NCI-H2171 (cell line): ENCODE measurements around the gene KLC1.

Source experiments
- DNase-seq: peaks from one replicate; lab custom pipeline; 2025; lab: John Stamatoyannopoulos, UW

KLC1 gene

DNA sequence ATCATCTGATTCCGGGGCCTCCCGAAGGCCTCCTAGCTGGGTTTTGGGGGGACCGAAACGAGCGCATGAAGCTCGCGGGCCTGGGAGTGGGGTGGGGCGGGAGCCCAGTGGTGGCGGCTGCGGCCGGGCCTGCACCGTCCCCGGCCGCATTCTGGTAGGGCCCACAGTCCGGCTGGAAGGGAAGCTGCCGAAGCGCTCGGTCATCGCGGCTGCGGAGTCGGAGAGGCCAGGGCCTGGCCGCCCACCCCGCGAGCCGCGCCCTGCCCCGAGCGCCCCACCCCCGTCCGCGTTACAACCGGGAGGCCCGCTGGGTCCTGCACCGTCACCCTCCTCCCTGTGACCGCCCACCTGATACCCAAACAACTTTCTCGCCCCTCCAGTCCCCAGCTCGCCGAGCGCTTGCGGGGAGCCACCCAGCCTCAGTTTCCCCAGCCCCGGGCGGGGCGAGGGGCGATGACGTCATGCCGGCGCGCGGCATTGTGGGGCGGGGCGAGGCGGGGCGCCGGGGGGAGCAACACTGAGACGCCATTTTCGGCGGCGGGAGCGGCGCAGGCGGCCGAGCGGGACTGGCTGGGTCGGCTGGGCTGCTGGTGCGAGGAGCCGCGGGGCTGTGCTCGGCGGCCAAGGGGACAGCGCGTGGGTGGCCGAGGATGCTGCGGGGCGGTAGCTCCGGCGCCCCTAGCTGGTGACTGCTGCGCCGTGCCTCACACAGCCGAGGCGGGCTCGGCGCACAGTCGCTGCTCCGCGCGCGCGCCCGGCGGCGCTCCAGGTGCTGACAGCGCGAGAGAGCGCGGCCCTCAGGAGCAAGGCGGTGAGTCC, at the start of gene KLC1:
TSS of gene KLC1 (plus strand) at position 528 of the 819 bp plus-strand sequence. CDS start 25,354 bp downstream, outside the sequence.
- peak; percentile 89 for DNase-seq

DNA sequence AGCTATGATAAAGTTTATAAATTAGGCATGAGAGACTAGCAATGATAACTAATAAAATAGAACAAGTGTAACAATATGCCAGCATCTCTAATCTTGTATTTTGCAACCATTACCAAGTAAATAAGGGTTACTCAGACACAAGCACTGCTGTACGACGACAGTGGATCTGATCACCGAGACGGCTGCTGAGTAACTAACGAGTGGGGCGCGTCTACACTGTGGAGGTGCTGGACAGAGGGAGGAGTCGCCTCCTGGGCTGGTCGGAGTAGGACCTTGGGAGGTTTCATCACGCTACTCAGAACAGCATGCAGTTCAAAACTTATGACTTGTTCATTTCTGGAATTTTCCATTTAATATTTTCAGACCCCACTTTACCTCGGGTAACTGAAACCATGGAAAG, 47.8 kb upstream of the KLC1 start:
- DNase-seq: no peak

DNA sequence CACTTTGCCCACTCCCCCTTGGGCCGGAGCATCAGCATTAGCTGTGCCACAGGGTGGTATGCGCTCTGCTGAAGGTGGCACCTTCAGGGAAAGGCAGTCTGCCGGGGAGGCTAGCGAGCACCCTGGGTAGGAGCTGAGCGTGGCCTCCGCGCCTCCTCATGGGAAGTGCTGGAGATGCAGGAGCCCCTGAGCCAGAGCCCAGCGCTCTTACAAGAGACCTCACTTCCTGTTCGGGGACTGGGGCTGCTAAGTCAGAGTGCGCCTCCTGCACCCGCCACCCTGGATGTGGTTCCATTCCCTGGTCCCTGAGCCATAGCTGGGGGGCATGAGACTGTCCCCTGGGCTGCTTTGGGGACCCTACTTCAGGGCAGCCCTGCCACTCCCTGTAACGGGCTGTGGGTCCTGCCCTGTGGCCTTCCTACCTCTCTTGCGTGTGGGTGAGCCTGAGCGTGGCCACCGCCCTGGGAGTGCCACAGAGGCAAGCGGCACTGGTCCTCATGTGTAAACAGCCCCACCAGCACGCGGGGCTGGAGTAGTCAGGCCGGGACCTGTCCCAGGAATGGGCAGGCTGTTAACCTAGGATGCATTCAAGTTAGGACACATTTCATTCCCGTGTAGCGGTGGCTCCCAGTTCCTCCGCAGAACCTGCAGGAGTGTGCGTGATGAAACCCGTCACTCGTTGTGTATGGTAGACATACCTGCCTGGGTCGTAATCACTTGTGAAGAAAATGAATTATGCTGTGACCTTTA, 46.9 kb upstream of the KLC1 start:
- no peak for DNase-seq

DNA sequence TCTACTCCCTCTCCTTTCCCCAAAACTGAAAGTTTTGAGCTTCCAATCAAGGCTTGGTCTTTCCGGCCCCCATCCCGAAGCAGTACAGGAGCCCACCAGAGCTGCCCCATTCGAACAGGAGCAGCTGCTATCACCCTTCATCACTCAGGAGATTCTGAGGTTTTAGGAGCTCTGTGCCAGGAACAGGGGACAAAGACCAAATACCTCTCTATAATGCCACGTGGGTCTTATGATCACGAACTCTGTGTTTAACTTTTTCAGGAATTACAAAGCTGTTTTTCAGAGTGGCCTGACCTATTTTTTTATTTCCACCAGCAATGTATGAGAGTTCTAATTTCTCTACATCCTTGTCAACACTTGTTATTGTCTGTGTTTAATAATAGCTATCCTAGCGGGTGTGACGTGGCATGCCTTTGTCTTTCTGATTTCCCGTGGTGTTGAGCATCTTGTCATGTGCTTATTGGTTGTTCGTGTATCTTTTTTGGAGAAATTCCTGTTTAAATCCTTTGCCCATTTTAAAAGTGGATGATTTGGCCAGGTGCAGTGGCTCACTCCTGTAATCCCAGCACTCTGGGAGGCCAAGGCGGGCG, 44.6 kb upstream of the KLC1 start:
- DNase-seq: no peak

DNA sequence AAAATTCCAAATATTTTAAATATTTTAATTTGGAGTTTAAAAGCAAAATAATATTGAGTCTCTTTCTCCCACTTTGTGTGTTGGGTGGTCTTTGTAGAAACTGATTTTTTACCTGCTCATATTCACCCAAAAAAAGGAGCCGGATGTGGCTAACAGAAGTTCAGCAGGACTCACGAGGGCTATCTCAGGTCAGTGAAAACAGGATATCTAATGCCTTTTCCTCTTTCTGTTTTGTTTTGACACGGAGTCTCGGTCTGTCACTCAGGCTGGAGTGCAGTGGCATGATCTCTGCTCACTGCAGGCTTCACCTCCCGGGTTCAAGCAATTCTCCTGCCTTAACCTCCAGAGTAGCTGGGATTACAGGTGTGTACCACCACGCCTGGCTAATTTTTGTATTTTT, 35.4 kb upstream of the KLC1 start:
- DNase-seq: no peak

DNA sequence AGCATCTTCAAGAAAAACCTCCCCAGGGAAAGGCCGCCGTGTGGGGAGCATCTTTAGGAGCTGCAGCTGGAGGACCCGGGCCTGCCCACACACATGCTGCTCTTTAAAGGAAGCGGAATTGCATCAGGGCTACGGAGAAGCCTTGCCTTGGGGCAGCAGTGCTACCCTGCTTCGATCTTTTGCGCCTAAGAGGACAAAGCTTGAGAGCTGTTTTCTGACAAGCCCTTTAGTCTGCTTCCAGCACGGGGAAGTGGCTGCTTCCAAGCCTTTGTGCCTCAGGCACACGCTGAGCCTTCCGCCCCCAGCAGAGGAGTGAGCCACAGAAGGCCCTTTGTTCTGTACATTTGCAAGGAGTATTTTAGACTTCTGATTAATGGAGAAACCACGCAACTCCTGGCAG, 34.7 kb upstream of the KLC1 start:
- DNase-seq: peak; percentile 78

DNA sequence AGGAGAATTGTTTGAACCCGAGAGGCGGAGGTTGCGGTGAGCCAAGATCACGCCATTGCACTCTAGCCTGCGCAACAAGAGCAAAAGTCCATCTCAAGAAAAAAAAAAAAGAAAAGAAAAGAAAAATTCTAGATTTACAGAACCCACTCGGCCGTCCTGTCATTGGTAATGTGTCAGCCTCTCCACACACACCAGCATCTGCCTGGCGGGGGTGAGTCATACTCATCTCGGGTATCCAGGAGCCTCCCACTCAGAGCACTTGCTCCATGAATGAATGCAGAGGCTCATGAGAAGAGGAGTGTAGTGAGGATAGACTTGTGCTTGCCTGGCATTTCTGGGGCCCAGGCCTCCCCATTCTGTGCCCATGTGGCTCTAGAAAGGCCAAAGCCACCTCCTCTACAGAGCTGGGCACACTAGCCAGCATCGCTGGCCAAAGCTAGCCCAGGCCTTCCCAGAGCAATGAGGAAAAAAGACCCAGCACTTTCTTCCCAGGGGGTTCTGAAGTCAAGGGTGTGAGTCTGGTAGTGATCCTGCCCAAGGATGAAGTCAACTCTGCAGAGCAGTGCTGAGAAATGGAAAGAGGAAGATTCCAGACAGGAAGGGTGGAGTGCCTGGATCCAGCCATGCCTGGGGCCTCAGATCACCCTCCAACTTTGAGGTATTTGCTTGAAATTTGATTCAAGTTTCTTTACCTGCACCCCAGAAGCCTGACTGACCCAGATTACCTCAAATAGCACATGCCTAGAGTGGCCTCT, 31.2 kb upstream of the KLC1 start:
- peak; percentile 50 for DNase-seq

DNA sequence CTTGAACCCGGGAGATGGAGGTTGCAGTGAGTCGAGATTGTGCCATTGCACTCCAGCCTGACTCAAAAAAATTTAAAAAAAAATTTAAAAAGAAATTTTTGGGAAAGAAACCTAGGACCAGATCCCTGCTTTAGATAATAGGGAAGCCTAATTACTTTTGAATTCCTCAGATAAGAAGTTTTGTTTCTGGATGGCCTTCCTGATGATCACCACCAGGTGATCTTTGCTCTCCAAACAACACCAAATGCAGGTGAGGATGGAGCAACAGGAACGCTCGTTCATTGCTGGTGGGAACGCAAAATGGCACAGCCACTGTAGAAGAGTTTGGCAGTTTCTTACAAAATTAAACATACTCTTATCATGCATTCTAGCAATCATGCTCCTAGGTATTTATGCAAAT, 28.5 kb upstream of the KLC1 start:
- DNase-seq: no peak

DNA sequence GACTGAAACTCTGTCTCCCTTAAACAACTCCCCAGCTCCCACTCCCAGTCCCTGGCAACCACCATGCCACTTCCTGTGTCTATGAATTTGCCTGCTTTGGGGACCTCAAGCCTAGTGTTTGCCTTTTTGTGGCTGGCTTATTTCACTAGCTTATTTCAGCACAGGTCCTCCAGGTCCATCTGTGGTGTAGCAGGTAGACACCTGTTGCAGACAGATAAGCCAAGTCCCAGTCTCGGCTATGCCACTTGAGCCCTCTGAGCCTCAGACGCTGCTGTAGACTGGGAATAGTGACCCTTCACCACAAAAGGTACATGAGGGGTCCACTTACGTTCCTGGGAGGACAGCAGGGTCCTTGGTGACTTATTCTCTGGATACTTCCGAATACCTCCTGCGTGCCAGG, 24.4 kb upstream of the KLC1 start:
- no peak for DNase-seq

DNA sequence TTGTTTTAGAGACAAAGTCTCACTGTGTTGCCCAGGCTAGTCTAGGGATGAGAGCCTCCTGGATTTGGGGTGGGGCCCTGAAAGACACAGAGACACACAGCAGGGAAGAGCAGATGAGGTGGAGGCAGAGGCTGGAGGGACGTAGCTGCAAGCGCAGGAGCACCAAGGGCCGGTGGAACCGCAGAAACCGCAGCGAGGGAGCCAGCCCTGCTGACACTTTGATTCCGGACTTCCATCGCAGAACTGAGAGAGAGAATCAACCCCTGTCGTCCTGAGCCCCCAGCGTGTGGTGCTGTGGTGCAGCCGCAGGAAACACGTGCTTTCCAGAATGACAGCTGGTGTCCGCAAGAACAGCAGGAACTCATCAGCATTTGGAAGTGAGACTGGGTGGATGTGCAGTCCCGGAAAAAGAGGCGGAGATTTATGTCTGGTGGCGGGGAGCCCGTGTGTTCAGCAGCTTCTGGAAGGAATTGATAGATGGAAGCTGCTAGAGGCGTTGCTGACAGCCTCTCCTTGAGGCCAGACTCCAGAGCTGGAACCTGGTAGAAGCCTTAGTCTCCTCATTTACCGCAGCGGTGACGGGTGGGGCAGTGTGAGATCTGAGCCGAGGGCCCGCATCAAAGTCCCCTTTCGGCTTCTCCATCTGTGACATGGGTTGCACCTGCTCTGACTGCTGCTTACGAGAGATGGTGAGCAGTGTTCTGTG, 21.9 kb upstream of the KLC1 start:
- peak; percentile 90 for DNase-seq

DNA sequence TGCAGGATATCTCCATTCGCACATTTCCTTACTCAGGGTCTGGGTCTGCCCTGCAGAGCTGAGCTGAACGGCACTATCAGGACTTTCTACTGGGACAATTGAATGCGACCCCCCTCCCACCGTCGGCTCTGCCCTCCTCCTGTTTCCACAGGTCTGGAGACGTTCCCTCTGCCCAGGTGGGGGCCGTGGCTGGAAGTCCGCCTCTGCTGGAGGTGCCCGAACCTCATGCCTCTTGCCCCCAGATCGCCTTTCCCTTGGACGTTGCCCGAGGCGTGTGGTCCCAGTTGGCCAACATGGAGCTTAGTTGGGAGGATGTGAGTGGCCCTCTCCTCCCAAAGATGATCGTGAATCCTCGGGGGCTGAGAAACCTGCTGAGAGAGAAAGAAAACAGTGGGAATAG, 21.2 kb upstream of the KLC1 start:
- DNase-seq: no peak

DNA sequence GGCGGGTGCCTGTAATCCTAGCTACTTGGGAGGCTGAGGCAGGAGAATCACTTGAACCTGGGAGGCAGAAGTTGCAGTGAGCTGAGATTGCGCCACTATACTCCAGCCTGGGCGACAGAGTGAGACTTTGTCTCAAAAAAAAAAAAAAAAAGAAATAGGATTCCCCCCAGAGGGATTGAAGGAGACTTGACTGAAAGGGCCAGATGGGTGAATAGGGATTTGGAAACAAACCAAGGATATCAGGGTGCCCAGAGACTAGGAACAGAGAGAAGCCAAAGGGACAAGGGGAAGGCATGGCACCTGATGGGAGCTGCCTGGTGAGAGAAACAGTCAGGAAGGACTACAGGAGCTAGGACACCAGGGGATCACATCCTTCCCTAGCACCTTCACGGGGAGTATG, 19.9 kb upstream of the KLC1 start:
- DNase-seq: peak; percentile 90

DNA sequence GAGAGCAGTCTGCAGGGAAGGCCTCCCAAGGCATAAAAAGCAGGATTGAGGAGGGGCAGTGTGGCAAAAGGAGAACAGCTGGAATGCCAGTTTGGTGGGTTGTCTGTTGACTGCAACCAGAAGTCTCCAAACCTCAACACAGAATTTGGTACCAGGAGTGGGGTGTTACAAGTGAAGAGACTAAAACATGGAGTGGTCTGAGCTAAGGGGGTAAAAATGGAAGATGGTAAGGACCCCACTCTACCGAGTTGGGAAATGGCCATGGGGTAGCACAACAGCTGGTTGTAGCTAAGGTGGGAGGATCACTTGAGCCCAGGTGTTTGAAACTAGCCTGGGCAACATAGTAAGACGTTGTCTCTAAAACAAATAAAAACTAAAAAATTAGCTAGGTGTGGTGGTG, 17.8 kb upstream of the KLC1 start:
- no peak for DNase-seq

DNA sequence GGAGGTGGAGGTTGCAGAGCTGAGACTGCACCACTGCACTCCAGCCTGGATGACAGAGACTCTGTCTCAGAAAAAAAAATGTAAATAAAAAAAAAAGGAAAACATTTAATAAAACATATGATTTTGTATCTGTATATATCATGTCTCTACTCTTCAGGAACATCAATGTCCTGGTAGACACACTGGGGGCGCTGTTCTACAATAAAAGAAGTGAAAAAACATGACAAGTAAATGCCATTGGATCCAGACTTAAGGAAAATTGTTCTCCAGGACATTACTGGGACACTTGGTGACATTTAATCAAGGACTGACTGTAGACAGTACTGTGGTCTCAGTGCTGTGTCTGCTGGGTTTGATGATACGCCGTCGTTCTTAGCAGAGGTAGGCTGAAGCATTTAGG, 15.5 kb upstream of the KLC1 start:
- DNase-seq: no peak

DNA sequence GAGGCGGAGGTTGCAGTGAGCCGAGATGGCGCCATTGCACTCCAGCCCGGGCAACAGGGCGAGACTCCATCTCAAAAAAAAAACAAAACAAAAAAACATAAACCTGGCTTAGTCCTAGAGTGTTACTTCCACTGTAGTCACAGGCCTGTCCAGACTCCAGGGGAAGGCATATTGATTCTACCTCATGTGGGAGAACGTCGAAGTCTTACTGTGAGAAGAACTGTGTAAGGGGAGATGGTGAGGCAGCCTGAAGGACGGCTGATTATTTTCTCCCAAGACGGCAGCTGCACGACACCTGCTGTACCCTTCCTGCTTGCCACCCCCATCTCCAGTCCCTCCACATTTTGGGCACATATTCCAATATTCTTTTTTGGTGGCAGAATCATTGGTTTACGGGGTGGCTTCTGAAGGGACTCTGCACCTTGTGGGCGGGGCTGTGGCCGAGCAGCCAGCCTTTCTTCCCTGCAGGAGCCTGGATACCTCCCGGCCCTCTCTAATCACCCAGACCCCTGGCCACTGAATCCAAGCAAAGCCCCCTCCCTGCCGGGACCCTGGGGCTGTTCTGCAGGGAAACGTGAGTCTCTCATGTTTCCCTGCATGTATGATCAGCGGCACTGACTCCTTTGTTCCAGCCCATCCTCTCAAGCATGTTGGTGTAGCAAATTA, 12.2 kb upstream of the KLC1 start:
- DNase-seq: no peak

DNA sequence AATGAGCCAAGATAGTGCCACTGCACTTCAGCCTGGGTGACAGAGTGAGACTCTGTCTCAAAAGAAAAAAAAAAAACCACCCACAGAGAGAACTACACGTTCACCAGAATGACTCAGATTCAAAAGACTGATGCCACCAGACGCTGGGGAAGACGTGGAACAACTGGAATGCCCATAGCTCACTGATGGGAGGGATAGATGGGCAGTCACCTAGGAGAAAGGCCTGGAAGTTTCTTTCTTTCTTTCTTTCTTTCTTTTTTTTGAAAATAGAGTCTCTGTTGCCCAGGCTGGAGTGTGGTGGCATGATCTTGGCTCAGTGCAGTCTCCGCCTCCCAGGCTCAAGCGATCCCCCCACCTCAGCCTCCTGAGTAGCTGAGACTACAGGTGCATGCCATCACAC, 10.0 kb upstream of the KLC1 start:
- no peak for DNase-seq

DNA sequence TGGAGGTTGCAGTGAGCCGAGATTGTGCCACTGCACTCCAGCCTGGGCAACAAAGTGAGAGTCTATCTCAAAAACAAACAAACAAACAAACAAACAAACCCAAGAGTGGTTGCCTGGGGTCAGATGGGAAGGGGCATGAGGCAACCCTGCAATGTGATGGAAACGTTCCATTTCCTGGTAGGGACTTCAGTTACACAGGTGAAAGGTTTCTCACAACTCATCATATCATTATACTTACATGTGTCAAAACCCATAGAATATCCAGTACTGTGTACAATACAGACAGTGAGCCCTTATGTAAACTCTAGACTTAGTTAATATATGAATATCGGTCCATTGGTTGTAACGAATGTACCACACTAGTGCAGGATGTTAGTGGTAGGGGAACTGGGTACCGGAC, 7.2 kb upstream of the KLC1 start:
- no peak for DNase-seq

DNA sequence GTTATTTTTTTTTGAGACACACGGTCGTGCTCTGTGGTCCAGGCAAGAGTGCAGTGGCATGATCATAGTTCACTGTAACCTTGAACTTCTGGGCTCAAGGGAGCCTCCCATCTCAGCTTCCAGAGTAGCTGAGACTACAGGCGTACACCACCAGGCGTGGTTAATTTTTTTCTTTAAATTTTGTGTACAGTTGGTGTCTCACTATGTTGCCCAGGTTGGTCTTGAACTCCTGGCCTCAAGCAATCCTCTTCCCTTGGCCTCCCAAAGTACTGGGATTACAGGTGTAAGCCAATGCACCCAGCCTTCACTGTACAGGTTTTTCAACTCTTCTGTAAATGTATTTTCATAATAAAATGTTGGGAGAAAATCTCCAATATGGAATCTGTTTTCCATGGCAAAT, 5.7 kb upstream of the KLC1 start:
- DNase-seq: no peak

DNA sequence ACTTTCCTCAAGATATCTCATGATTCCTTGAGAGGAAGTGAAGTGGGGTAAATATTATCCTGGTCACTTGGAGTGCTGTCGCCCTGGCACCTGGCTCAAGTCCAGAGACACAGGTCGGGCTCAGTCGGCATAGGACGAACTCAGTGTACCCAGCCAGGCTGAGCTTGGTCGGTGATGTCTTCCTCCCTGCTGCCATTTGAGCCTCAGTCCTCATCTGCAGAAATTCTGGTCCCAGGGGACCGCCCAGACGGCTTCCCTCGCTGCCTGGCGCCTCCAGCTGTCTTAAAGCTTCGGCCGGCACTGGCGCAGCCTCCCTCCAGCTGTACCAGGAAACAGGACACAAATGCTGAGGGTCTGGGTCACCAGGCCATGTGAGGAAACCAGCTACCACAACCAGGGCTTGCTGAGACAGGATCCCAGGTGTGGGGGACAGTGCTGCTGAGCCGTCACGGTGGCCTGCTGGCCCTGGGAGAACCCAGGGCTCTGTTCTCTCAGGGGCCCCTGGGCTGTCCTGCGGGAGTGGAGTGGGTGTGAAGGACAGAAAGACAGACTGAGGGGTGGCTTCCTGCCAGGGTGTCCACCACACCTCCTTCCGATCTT, 5.0 kb upstream of the KLC1 start:
- peak; percentile 81 for DNase-seq

DNA sequence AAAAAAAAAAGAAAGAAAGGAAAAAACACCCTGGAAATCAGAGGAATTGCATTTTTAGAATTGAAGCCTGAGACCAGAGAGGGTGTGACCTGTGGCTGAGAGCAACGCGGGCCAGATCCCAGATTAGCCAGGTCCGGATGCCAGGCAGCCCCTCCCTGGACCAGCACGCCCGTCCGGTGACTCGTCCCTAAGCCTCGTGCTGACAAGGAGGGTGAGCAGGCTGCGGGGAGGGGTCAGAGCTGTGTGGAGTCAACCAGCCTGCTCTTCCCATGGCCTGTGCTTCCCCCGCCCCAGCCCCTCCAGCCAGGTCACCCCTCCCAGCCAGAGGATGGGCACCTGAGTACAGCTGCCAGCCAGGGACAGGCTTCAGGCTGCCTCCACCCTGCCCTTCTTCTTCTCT, 4.2 kb upstream of the KLC1 start:
- no peak for DNase-seq
